GM23248 (cell line): ENCODE data around the gene SCO1. TPM values are rescaled to one million over a fixed set of nuclear protein-coding genes. Genes with fewer than 3 reads are reported as not detected.

Source experiments
- DNase-seq: peaks from one replicate; pipeline ENCODE4 v3.0.0-alpha.2; 2015
- H2AFZ ChIP-seq: fragments of 200-600 bp; sonication (generic); 2 replicates; pipeline ENCODE4 v1.6.1; 2016; ENCODE audit warnings: antibody characterized with exemption
- H3F3A ChIP-seq: fragments of 200-600 bp; sonication (generic); 2 replicates; pipeline ENCODE4 v1.6.1; 2016; ENCODE audit warnings: mild to moderate bottlenecking, antibody characterized with exemption, mixed run types; ENCODE audit not compliant: insufficient read depth
- H3K27ac ChIP-seq: fragments of 200-600 bp; sonication (generic); 2 replicates; pipeline ENCODE4 v1.5.1; 2016; ENCODE audit warnings: mild to moderate bottlenecking
- H3K27me3 ChIP-seq: fragments of 200-600 bp; sonication (generic); replicated peaks from 2 replicates; pipeline ENCODE4 v1.6.1; 2016; ENCODE audit warnings: mild to moderate bottlenecking; ENCODE audit not compliant: insufficient read depth
- H3K36me3 ChIP-seq: fragments of 200-600 bp; sonication (generic); 2 replicates; pipeline ENCODE4 v1.6.1; 2016; ENCODE audit warnings: low read depth, mild to moderate bottlenecking
- H3K4me1 ChIP-seq: fragments of 200-600 bp; sonication (generic); 2 replicates; pipeline ENCODE4 v1.6.1; 2016; ENCODE audit warnings: mild to moderate bottlenecking; ENCODE audit not compliant: insufficient read depth
- H3K4me2 ChIP-seq: fragments of 200-600 bp; sonication (generic); one replicate; pipeline ENCODE4 v1.6.1; 2016; ENCODE audit warnings: mild to moderate bottlenecking; ENCODE audit not compliant: unreplicated experiment
- H3K4me3 ChIP-seq: fragments of 200-600 bp; sonication (generic); 2 replicates; pipeline ENCODE4 v1.5.1; 2016; ENCODE audit warnings: mild to moderate bottlenecking
- H3K79me2 ChIP-seq: fragments of 200-600 bp; sonication (generic); 2 replicates; pipeline ENCODE4 v1.6.1; 2016; ENCODE audit warnings: mild to moderate bottlenecking; ENCODE audit not compliant: insufficient read depth
- H3K9ac ChIP-seq: fragments of 200-600 bp; sonication (generic); 2 replicates; pipeline ENCODE4 v1.6.1; 2016; ENCODE audit warnings: mild to moderate bottlenecking
- H3K9me2 ChIP-seq: fragments of 200-600 bp; sonication (generic); 2 replicates; pipeline ENCODE4 v1.6.1; 2016; ENCODE audit warnings: mixed run types, mild to moderate bottlenecking, moderate library complexity; ENCODE audit not compliant: insufficient read depth
- H3K9me3 ChIP-seq: fragments of 200-600 bp; sonication (generic); one replicate; pipeline ENCODE4 v1.6.1; 2017; ENCODE audit warnings: low read depth
- H4K20me1 ChIP-seq: fragments of 200-600 bp; sonication (generic); 2 replicates; pipeline ENCODE4 v1.6.0; 2016; ENCODE audit not compliant: insufficient read depth
- EZH2 ChIP-seq: fragments of 200-600 bp; sonication (generic); IDR thresholded peaks from 2 replicates; pipeline ENCODE4 v1.6.1; 2018; ENCODE audit warnings: antibody characterized with exemption, mild to moderate bottlenecking; ENCODE audit not compliant: insufficient read depth, poor library complexity, severe bottlenecking
- EZH2phosphoT487 ChIP-seq: fragments of 200-600 bp; sonication (generic); IDR thresholded peaks from 2 replicates; pipeline ENCODE4 v1.6.1; 2018; ENCODE audit warnings: antibody characterized with exemption, moderate library complexity, mild to moderate bottlenecking, low read depth; ENCODE audit not compliant: insufficient read depth
- WGBS, 2 experiments: methylation state at CpG; one replicate each; pipeline ENCODE4 v1.1.6; 2015 to 2017; ENCODE audit warnings: low lambda C conversion rate in 2 of 2, low coverage in 1 of 2; ENCODE audit errors: missing lambda C conversion rate in 2 of 2; 5-methylcytosine and 5-hydroxymethylcytosine counted together
- in situ Hi-C: fragments of 300-500 bp; cut with MboI; formaldehyde crosslinking; loops from 2 replicates; pipeline ENCODE4 v1.15.0; 2020
- polyA plus RNA-seq: library from polyadenylated mRNA; unstranded; fragments of >200 nt; fragmentation: Nextera tagmentation; extraction: Ambion mirVana; gene quantifications from 2 replicates; pipeline ENCODE4 v1.2.1, GENCODE V29; 2016
- total RNA-seq: library from RNA; depleted of rRNA; stranded (reverse); fragments of >200 nt; shearing (Covaris generic); gene quantifications from 2 replicates; pipeline ENCODE4 v1.2.3, GENCODE V29; 2014

The SCO1 gene
- total and polyA plus RNA-seq, 2 experiments from 2014 or later: 25.6 to 40.4 TPM

- Histone ChIP-seq H3K9me2 (no peaks in the 10 kb centered on the region), H3K36me3 (no peaks in the 10 kb centered on the region), H3K79me2 (no peaks in the 10 kb centered on the region), H2AFZ (peak within 1 kb of the TSS; percentile 89), H3K4me1 (peaks cover 10% of the 10 kb centered on the region), H3K4me2 (peak within 1 kb of the TSS; percentile 82), H3K4me3 (peak within 1 kb of the TSS; percentile 78), H3K9me3 (no peaks in the 10 kb centered on the region), H3K9ac (peak within 1 kb of the TSS; percentile 92), H3K27me3 (no peaks in the 10 kb centered on the region), H4K20me1 (no peaks in the 10 kb centered on the region), H3F3A (0 out of 2 replicates have a peak, but pooled peaks cover 8% of the 10 kb centered on the region), H3K27ac (peak within 1 kb of the TSS; percentile 84)
- WGBS, 2 experiments: 1 to 3% methylated on average over 71 to 75 of the region's 79 CpGs
- no peak for TF ChIP-seq EZH2phosphoT487
- no peak for TF ChIP-seq EZH2
- in situ Hi-C loops: no loop called here
- peak; percentile 89 for DNase-seq
These were observed 32.2 kb upstream of the SCO1 start, which contains the start of gene TMEM220 for GRCh38 chr17:10729334-10730193. Gene TMEM220 (minus strand): TSS chr17:10730023. CDS start chr17:10729851, 172 bp downstream.

DNA sequence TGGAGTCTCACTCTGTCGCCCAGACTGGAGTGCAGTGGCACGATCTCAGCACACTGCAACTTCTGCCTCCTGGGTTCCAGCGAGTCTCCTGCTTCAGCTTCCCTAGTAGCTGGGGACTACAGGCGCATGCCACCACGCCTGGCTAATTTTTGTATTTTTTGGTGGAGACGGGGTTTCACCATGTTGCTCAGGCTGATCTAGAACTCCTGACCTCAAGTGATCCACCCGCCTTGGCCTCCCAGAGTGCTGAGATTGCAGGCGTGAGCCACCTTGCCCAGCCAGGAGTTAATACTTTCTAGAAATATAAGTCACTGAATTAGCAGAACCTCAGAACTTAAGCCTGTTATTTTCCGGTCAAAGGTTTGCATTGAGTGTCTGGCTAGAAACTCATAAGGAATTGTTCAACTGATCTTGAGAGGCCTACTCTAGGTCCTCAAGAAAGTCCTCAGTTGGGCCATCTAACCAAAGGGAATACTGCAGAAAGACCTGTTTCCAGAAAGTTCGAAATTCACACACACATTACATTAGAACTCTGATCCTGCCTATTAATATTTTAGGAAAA is 31.1 kb upstream of the SCO1 start:
- Histone ChIP-seq H3K4me1 (peaks cover 10% of the 10 kb centered on the region), H4K20me1 (no peaks in the 10 kb centered on the region), H3K79me2 (no peaks in the 10 kb centered on the region), H3K9me3 (no peaks in the 10 kb centered on the region), H2AFZ (peak overlapping the region; percentile 89; the same call in 1 of the 2 replicates), H3K36me3 (no peaks in the 10 kb centered on the region), H3K27me3 (no peaks in the 10 kb centered on the region), H3K27ac (no peak overlapping the region), H3K4me3 (peak overlapping the region; percentile 78), H3F3A (0 out of 2 replicates have a peak, but pooled peaks cover 8% of the 10 kb centered on the region), H3K9me2 (no peaks in the 10 kb centered on the region), H3K4me2 (no peak overlapping the region), H3K9ac (no peak overlapping the region)
- WGBS, 2 experiments: 93 to 97% methylated on average over 10 of the region's 10 CpGs
- in situ Hi-C loops: no loop called here
- DNase-seq: no peak
- TF ChIP-seq EZH2phosphoT487 (no peak), EZH2 (no peak)

- Histone ChIP-seq H3K27ac (no peak overlapping the region), H3K4me3 (no peak overlapping the region), H3K4me1 (peaks cover 10% of the 10 kb centered on the region), H3K4me2 (no peak overlapping the region), H4K20me1 (no peaks in the 10 kb centered on the region), H3K36me3 (no peaks in the 10 kb centered on the region), H2AFZ (no peak overlapping the region), H3K9me2 (no peaks in the 10 kb centered on the region), H3K9me3 (no peaks in the 10 kb centered on the region), H3K79me2 (no peaks in the 10 kb centered on the region), H3K27me3 (no peaks in the 10 kb centered on the region), H3F3A (0 out of 2 replicates have a peak, but pooled peaks cover 8% of the 10 kb centered on the region), H3K9ac (no peak overlapping the region)
- TF ChIP-seq EZH2 (no peak), EZH2phosphoT487 (no peak)
- peak; percentile 10 for DNase-seq
- in situ Hi-C loops: no loop called here
- WGBS, 2 experiments: 76 to 79% methylated on average over 5 of the region's 5 CpGs
These were observed 29.9 kb upstream of the SCO1 start for GRCh38 chr17:10727192-10727591.

DNA sequence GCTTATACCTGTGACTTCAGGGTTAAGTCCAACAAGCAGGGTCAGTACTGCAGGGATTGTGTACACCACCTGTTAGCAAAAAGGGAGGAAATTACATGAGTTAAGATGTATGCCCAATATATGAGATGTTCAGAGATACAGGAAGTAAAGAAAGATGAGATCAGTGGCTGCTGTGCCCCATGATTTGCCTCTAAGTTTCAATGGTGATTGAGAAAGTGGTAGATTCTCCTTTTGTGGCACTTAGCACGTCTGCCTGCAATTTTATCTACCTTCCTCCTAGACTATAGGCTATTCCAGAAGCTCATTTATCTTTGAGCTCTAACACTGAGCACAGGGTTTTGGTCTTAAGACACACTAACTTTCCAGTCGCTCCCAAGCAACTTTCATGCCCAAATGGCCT is 28.9 kb upstream of the SCO1 start:
- Histone ChIP-seq H3K27me3 (no peaks in the 10 kb centered on the region), H3K27ac (no peak overlapping the region), H4K20me1 (no peaks in the 10 kb centered on the region), H3K4me2 (no peak overlapping the region), H3K4me1 (peaks cover 5% of the 10 kb centered on the region), H3K9me3 (no peaks in the 10 kb centered on the region), H3K79me2 (no peaks in the 10 kb centered on the region), H3K4me3 (no peak overlapping the region), H3K9ac (no peak overlapping the region), H3K36me3 (no peaks in the 10 kb centered on the region), H2AFZ (no peak overlapping the region), H3F3A (0 out of 2 replicates have a peak, but pooled peaks cover 8% of the 10 kb centered on the region), H3K9me2 (no peaks in the 10 kb centered on the region)
- no peak for DNase-seq
- in situ Hi-C loops: no loop called here
- WGBS, 2 experiments: 48 to 53% methylated on average over 2 of the region's 2 CpGs
- TF ChIP-seq EZH2: no peak
